C4-2B (cell line): ENCODE data around the gene SLC29A3.

Experiments used
- H3K27ac ChIP-seq: fragments of 450-650 bp; 2 replicates; pipeline ENCODE4 v1.5.1; 2017
- CTCF ChIP-seq: fragments of 450-650 bp; conservative IDR thresholded peaks from 2 replicates; pipeline ENCODE4 v1.5.1; 2017; ENCODE audit warnings: mild to moderate bottlenecking
- ZFX ChIP-seq: fragments of 450-650 bp; IDR thresholded peaks from 2 replicates; pipeline ENCODE4 v1.6.1; 2017

SLC29A3 gene

GRCh38 chr10:71335173-71335708 is 16.2 kb downstream of the SLC29A3 start:
- no peak overlapping the region for H3K27ac ChIP-seq
- TF ChIP-seq CTCF = no peak
- TF ChIP-seq ZFX = no peak

GRCh38 chr10:71336632-71337031 is 17.6 kb downstream of the SLC29A3 start:
- TF ChIP-seq CTCF (no peak), ZFX (no peak)
- no peak overlapping the region for H3K27ac ChIP-seq

GRCh38 chr10:71337219-71337701 is 18.2 kb downstream of the SLC29A3 start:
- H3K27ac ChIP-seq = no peak overlapping the region
- TF ChIP-seq ZFX (no peak), CTCF (no peak)

GRCh38 chr10:71338728-71339495 is 19.9 kb downstream of the SLC29A3 start:
- H3K27ac ChIP-seq = no peak overlapping the region
- no peak for TF ChIP-seq ZFX
- TF ChIP-seq CTCF = no peak

- no peak for TF ChIP-seq ZFX
- no peak for TF ChIP-seq CTCF
- no peak overlapping the region for H3K27ac ChIP-seq
Measured at GRCh38 chr10:71339796-71340589, 20.9 kb downstream of the SLC29A3 start.

GRCh38 chr10:71342573-71343391 is 23.7 kb downstream of the SLC29A3 start:
- no peak overlapping the region for H3K27ac ChIP-seq
- TF ChIP-seq ZFX (no peak), CTCF (no peak)
